Measurements from ENCODE around the gene TMSB4X.
"Not testable (repeated sequence)": the region's sequence is repeated elsewhere in the genome, so short reads cannot be mapped to it uniquely, and the experiment has no call there.

Gene TMSB4X

GRCh38 chrX:13015536-13016236 is 40.8 kb downstream of the TMSB4X start:
- H3K27ac Mint-ChIP-seq = no peak overlapping the region

GRCh38 chrX:13016731-13017130 is 41.8 kb downstream of the TMSB4X start:
- not testable (repeated sequence) for H3K27ac Mint-ChIP-seq; DNase-seq; H3K4me3 Mint-ChIP-seq; H3K36me3 Mint-ChIP-seq (ENCODE audit: low read depth); H3K27me3 Mint-ChIP-seq (ENCODE audit: low read depth, poor library complexity)
- Mint-ChIP-seq H3K9me3 (peaks cover 27% of the 10 kb centered on the region), H3K4me1 (peaks cover 16% of the 10 kb centered on the region)

More at GRCh38 chrX:13015536-13016236, 40.8 kb downstream of the TMSB4X start:
- Mint-ChIP-seq H3K4me1 (peaks cover 16% of the 10 kb centered on the region), H3K36me3 (ENCODE audit: low read depth) (no peaks in the 10 kb centered on the region), H3K9me3 (peaks cover 36% of the 10 kb centered on the region), H3K27me3 (ENCODE audit: low read depth, poor library complexity) (peaks cover 4% of the 10 kb centered on the region), H3K4me3 (no peak overlapping the region)
- DNase-seq = no peak
- TF ChIP-seq, protein P1, sequence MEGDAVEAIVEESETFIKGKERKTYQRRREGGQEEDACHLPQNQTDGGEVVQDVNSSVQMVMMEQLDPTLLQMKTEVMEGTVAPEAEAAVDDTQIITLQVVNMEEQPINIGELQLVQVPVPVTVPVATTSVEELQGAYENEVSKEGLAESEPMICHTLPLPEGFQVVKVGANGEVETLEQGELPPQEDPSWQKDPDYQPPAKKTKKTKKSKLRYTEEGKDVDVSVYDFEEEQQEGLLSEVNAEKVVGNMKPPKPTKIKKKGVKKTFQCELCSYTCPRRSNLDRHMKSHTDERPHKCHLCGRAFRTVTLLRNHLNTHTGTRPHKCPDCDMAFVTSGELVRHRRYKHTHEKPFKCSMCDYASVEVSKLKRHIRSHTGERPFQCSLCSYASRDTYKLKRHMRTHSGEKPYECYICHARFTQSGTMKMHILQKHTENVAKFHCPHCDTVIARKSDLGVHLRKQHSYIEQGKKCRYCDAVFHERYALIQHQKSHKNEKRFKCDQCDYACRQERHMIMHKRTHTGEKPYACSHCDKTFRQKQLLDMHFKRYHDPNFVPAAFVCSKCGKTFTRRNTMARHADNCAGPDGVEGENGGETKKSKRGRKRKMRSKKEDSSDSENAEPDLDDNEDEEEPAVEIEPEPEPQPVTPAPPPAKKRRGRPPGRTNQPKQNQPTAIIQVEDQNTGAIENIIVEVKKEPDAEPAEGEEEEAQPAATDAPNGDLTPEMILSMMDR (IDR thresholded peaks at IDR 0.05) = no peak

DNA sequence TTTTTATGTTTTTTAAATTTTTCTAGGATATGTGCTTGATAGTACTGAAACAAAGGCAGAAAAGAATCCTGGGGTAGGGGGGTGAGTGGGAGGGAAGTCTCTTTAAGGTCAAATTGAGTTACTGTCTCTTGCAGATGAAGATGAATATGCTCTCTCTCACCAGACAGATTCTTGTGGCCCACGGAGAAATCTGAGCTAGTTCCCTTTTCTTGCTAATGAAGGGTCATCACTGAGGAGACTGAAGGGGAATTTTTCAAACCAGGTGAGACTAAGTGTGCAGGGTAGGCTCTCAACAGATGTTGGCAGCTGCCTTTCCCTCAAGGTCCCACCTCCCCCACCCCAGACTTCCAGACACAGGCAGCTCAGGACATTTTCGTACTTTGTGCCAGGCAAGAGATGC is 48.0 kb downstream of the TMSB4X start:
- TF ChIP-seq, protein P1 (IDR thresholded peaks at IDR 0.05) = no peak
- H3K4me3 Mint-ChIP-seq = no peak overlapping the region
- peaks cover 28% of the 10 kb centered on the region for H3K9me3 Mint-ChIP-seq
- no peak for DNase-seq
- H3K4me1 Mint-ChIP-seq = peaks cover 32% of the 10 kb centered on the region
- H3K36me3 Mint-ChIP-seq (ENCODE audit: low read depth) = no peaks in the 10 kb centered on the region
- H3K27ac Mint-ChIP-seq = no peak overlapping the region
- H3K27me3 Mint-ChIP-seq (ENCODE audit: low read depth, poor library complexity) = peaks cover 2% of the 10 kb centered on the region

DNA sequence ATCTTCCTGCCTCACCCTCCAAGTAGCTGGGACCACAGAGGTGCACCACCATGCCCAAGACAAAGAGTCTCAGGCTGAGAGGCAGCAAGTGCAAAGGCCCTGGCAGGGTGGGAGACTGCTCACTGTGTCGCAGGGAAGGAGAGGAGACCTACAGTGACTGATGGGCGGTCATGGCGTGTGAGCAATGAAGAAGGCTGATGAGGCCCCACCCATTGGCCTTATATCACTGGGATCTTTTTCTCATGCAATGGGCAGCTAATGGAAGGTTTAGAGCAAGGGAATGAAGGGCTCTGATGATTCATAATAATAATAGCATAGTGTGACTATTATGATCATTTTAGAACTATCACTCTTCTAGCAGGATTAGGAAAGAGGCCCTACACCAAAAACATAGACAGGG is 48.7 kb downstream of the TMSB4X start:
- H3K4me1 Mint-ChIP-seq = peaks cover 32% of the 10 kb centered on the region
- H3K9me3 Mint-ChIP-seq = peaks cover 26% of the 10 kb centered on the region
- no peak for DNase-seq
- H3K36me3 Mint-ChIP-seq (ENCODE audit: low read depth) = no peaks in the 10 kb centered on the region
- H3K4me3 Mint-ChIP-seq = no peak overlapping the region
- no peak overlapping the region for H3K27ac Mint-ChIP-seq
- TF ChIP-seq, protein P1 (IDR thresholded peaks at IDR 0.05) = no peak
- peaks cover 2% of the 10 kb centered on the region for H3K27me3 Mint-ChIP-seq (ENCODE audit: low read depth, poor library complexity)

- H3K4me1 Mint-ChIP-seq = peaks cover 32% of the 10 kb centered on the region
- H3K9me3 Mint-ChIP-seq = peaks cover 26% of the 10 kb centered on the region
- no peaks in the 10 kb centered on the region for H3K36me3 Mint-ChIP-seq (ENCODE audit: low read depth)
- H3K4me3 Mint-ChIP-seq = no peak overlapping the region
- DNase-seq = no peak
- peaks cover 2% of the 10 kb centered on the region for H3K27me3 Mint-ChIP-seq (ENCODE audit: low read depth, poor library complexity)
- TF ChIP-seq, protein P1 (IDR thresholded peaks at IDR 0.05) = no peak
- no peak overlapping the region for H3K27ac Mint-ChIP-seq
These were observed 49.1 kb downstream of the TMSB4X start for GRCh38 chrX:13023979-13024378.

DNA sequence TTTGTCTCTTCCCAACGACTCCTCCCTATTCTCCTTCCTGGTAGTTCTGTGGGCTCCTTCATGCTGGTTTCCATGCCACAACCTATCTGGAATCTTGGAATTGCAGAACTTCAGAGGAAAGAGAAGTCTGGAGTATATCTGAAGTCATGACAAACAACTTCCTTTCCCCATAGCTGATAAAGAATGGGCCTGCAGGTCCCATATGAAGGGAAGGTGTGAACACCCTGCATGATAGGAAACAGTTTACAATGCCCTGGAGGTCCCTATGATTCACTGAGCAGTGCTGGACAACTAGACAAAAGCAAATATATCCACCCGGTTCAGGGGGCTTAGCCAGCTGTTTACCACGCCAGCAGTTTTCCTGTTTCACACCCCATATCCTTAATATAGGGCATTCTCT is 50.1 kb downstream of the TMSB4X start:
- TF ChIP-seq, protein P1 (IDR thresholded peaks at IDR 0.05) = no peak
- Mint-ChIP-seq H3K4me1 (peaks cover 42% of the 10 kb centered on the region), H3K27ac (no peak overlapping the region), H3K36me3 (ENCODE audit: low read depth) (no peaks in the 10 kb centered on the region), H3K27me3 (ENCODE audit: low read depth, poor library complexity) (peaks cover 2% of the 10 kb centered on the region), H3K4me3 (no peak overlapping the region), H3K9me3 (peaks cover 22% of the 10 kb centered on the region)
- no peak for DNase-seq
